ENCODE results near the gene PTBP1. TPM values are rescaled to one million over a fixed set of nuclear protein-coding genes. Genes with fewer than 3 reads are reported as not detected.
A peak's percentile ranks its signal among the peaks of the same experiment; 100 is the strongest.

The PTBP1 gene
- total RNA-seq, 4 donors from 2014 or later, result 139 to 167 (median 156) TPM

- Histone ChIP-seq H3K4me1 (no peaks in the 10 kb centered on the region), H3K36me3 (no peaks in the 10 kb centered on the region), H3K27ac (no peak overlapping the region), H3K27me3 (peaks cover 0 to 14% (median 0%) of the 10 kb centered on the region in 4 donors), H3K4me3 (no peak overlapping the region), H3K9me3 (peaks cover 0 to 3% (median 0%) of the 10 kb centered on the region in 3 donors)
- 82 to 90% methylated on average over 2 of the region's 6 CpGs for WGBS, 2 donors
- intact Hi-C loops (cut with DNase I), result loop anchor here (10.0 kb wide), 1 partner anchor 211 kb away; no protein-coding TSS in a partner anchor
- DNase-seq, result no peak
- TF ChIP-seq POLR2A (IDR thresholded peaks at IDR 0.05) (no peak), CTCF (IDR thresholded peaks at IDR 0.05) (no peak)
Measured at GRCh38 chr19:763869-764268, 33.4 kb upstream of the PTBP1 start.

- Histone ChIP-seq H3K27ac (no peak overlapping the region), H3K27me3 (peaks cover 0 to 15% (median 0%) of the 10 kb centered on the region in 4 donors), H3K9me3 (no peaks in the 10 kb centered on the region), H3K4me3 (no peak overlapping the region), H3K4me1 (no peaks in the 10 kb centered on the region), H3K36me3 (no peaks in the 10 kb centered on the region)
- intact Hi-C loops (cut with DNase I), result loop anchor here (10.0 kb wide), 1 partner anchor 210 kb away; no protein-coding TSS in a partner anchor
- no peak for TF ChIP-seq POLR2A (IDR thresholded peaks at IDR 0.05)
- no peak for TF ChIP-seq CTCF (IDR thresholded peaks at IDR 0.05)
- no peak for DNase-seq
- 60 to 81% methylated on average over 1 to 6 of the region's 12 CpGs for WGBS, 2 donors
Measured at GRCh38 chr19:764301-764700, 33.0 kb upstream of the PTBP1 start.

- H3K9me3 ChIP-seq, result no peaks in the 10 kb centered on the region
- intact Hi-C loops (cut with DNase I), result loop anchor here (10.0 kb wide), 1 partner anchor 210 kb away; no protein-coding TSS in a partner anchor
- H3K4me3 ChIP-seq, result no peak overlapping the region
- peaks cover 0 to 6% (median 0%) of the 10 kb centered on the region in 3 donors for H3K4me1 ChIP-seq
- WGBS, 2 donors, result 70 to 82% methylated on average over 6 of the region's 7 CpGs
- H3K36me3 ChIP-seq, result no peaks in the 10 kb centered on the region
- TF ChIP-seq CTCF (IDR thresholded peaks at IDR 0.05), result no peak
- TF ChIP-seq POLR2A (IDR thresholded peaks at IDR 0.05), result no peak
- H3K27me3 ChIP-seq, result peaks cover 0 to 15% (median 0%) of the 10 kb centered on the region in 4 donors
- no peak for DNase-seq
- H3K27ac ChIP-seq, result no peak overlapping the region
Measured at GRCh38 chr19:765179-765738, 32.0 kb upstream of the PTBP1 start.

- WGBS, 2 donors, result 47 to 60% methylated on average over 11 to 14 of the region's 14 CpGs
- Histone ChIP-seq H3K4me1 (peaks cover 0 to 16% (median 0%) of the 10 kb centered on the region in 3 donors), H3K4me3 (no peak overlapping the region), H3K36me3 (no peaks in the 10 kb centered on the region), H3K27ac (peak overlapping the region in 1 of 4 donors; percentile 17), H3K27me3 (peaks cover 0 to 15% (median 0%) of the 10 kb centered on the region in 4 donors), H3K9me3 (no peaks in the 10 kb centered on the region)
- TF ChIP-seq POLR2A (IDR thresholded peaks at IDR 0.05), result no peak
- no peak for TF ChIP-seq CTCF (IDR thresholded peaks at IDR 0.05)
- intact Hi-C loops (cut with DNase I), result loop anchor here (10.0 kb wide), 1 partner anchor 206 kb away; no protein-coding TSS in a partner anchor
- no peak for DNase-seq
Measured at GRCh38 chr19:768424-768823, 28.8 kb upstream of the PTBP1 start.

GRCh38 chr19:769616-770015 is 27.6 kb upstream of the PTBP1 start:
- Histone ChIP-seq H3K27me3 (peaks cover 0 to 9% (median 0%) of the 10 kb centered on the region in 4 donors), H3K9me3 (no peaks in the 10 kb centered on the region), H3K4me1 (peaks cover 0 to 16% (median 0%) of the 10 kb centered on the region in 3 donors), H3K36me3 (no peaks in the 10 kb centered on the region), H3K27ac (no peak overlapping the region), H3K4me3 (no peak overlapping the region)
- 71 to 77% methylated on average over 2 to 3 of the region's 6 CpGs for WGBS, 2 donors
- TF ChIP-seq POLR2A (IDR thresholded peaks at IDR 0.05), result no peak
- no peak for TF ChIP-seq CTCF (IDR thresholded peaks at IDR 0.05)
- DNase-seq, result no peak
- intact Hi-C loops (cut with DNase I), result loop anchor here (5.0 to 10.0 kb wide), 3 partner anchors 85 to 205 kb away; partner anchors contain the start of genes CFD and ELANE

Data from esophagus squamous epithelium (tissue), 5 donors.